DMS 273 treated with DMSO at 0.1 percent for 48 hours (cell line): ENCODE measurements around the gene A2M.

ENCODE experiments used
- DNase-seq: peaks from one replicate; lab custom pipeline; 2025; lab: John Stamatoyannopoulos, UW

A2M gene

GRCh38 chr12:9122091-9122609 lies 6.4 kb upstream of the A2M start:
- DNase-seq = no peak

- DNase-seq = no peak
Measured at GRCh38 chr12:9120487-9121184, 4.9 kb upstream of the A2M start.

- no peak for DNase-seq
Measured at GRCh38 chr12:9118158-9118557, 2.4 kb upstream of the A2M start.

- DNase-seq = no peak
Measured at GRCh38 chr12:9114946-9115345, 773 bp downstream of the A2M start.

- DNase-seq = no peak
Measured at GRCh38 chr12:9113987-9114309, 1.8 kb downstream of the A2M start.

- no peak for DNase-seq
Measured at GRCh38 chr12:9113296-9113986, 2.3 kb downstream of the A2M start.

- no peak for DNase-seq
Measured at GRCh38 chr12:9112076-9112853, 3.5 kb downstream of the A2M start.

- no peak for DNase-seq
Measured at GRCh38 chr12:9111525-9111924, 4.2 kb downstream of the A2M start.

- no peak for DNase-seq
Measured at GRCh38 chr12:9109737-9110491, 5.8 kb downstream of the A2M start.

- DNase-seq = no peak
Measured at GRCh38 chr12:9109213-9109522, 6.6 kb downstream of the A2M start.

- no peak for DNase-seq
Measured at GRCh38 chr12:9108504-9109212, 7.1 kb downstream of the A2M start.

GRCh38 chr12:9107542-9107873 lies 8.2 kb downstream of the A2M start:
- no peak for DNase-seq

- DNase-seq = no peak
Measured at GRCh38 chr12:9106610-9107541, 8.8 kb downstream of the A2M start.

GRCh38 chr12:9106067-9106466 lies 9.7 kb downstream of the A2M start:
- no peak for DNase-seq

- no peak for DNase-seq
Measured at GRCh38 chr12:9104767-9105423, 10.8 kb downstream of the A2M start.

- no peak for DNase-seq
Measured at GRCh38 chr12:9104087-9104486, 11.6 kb downstream of the A2M start.

GRCh38 chr12:9103050-9103849 lies 12.5 kb downstream of the A2M start:
- DNase-seq = no peak

GRCh38 chr12:9101018-9101687 lies 14.6 kb downstream of the A2M start:
- DNase-seq = no peak
